ENCODE measurements around the gene CSF3R. TPM values are rescaled to one million over a fixed set of nuclear protein-coding genes. Genes with fewer than 3 reads are reported as not detected.

CSF3R gene
- total and polyA plus RNA-seq, 9 of the 15 experiments (the other 6 are each of a cell fraction or from before 2014, with no cell fraction given) = 0.21 to 0.86 (median 0.40) TPM; not detected in 1

- TF ChIP-seq MTA1 (IDR thresholded peaks at IDR 0.05; ENCODE audit: borderline replicate concordance) (no peak; the same call in 1 of the 2 replicates), GABPB1 (CRISPR knock-in tag; IDR thresholded peaks at IDR 0.05) (peak; percentile 14), NR4A1 (CRISPR knock-in tag; IDR thresholded peaks at IDR 0.05) (no peak), NR4A1 (tag; IDR thresholded peaks at IDR 0.05) (no peak; the same call in 1 of the 2 replicates), MLLT1 (IDR thresholded peaks at IDR 0.05) (no peak), JUND (IDR thresholded peaks at IDR 0.05; ENCODE audit: borderline replicate concordance, low read depth, low read length) (no peak), JUND (tag; IDR thresholded peaks at IDR 0.05; ENCODE audit: borderline replicate concordance, low read depth, low read length) (0 out of 3 replicates have a peak, but pooled peaks have one; percentile 4), SMAD3 (CRISPR knock-in tag; conservative IDR thresholded peaks at IDR 0.05) (no peak), U2AF2 (optimal IDR thresholded peaks at IDR 0.05; ENCODE audit: low read depth, low read length) (no peak), ZNF12 (CRISPR knock-in tag; IDR thresholded peaks at IDR 0.05) (no peak), TAF7 (tag; IDR thresholded peaks at IDR 0.05) (no peak), BACH1 (tag; IDR thresholded peaks at IDR 0.05) (peak; percentile 75), HNRNPK (IDR thresholded peaks at IDR 0.05; ENCODE audit: low read depth, low read length, poor library complexity, severe bottlenecking) (no peak), ATF7 (IDR thresholded peaks at IDR 0.05) (peak; percentile 44; the same call in 1 of the 2 replicates), ZNF707 (CRISPR knock-in tag; conservative IDR thresholded peaks at IDR 0.05) (no peak), MNT (conservative IDR thresholded peaks at IDR 0.05) (no peak), ZFP36 (IDR thresholded peaks at IDR 0.05; ENCODE audit: low read depth, low read length, partially characterized antibody) (no peak), ZNF57 (CRISPR knock-in tag; IDR thresholded peaks at IDR 0.05) (no peak), ILF3 (IDR thresholded peaks at IDR 0.05; ENCODE audit: borderline replicate concordance) (0 out of 2 replicates have a peak, but pooled peaks have one; percentile 29), RHOXF2B (CRISPR knock-in tag; conservative IDR thresholded peaks at IDR 0.05) (no peak), RNF2 (IDR thresholded peaks at IDR 0.05) (no peak)
- TF ChIP-seq, protein P1, sequence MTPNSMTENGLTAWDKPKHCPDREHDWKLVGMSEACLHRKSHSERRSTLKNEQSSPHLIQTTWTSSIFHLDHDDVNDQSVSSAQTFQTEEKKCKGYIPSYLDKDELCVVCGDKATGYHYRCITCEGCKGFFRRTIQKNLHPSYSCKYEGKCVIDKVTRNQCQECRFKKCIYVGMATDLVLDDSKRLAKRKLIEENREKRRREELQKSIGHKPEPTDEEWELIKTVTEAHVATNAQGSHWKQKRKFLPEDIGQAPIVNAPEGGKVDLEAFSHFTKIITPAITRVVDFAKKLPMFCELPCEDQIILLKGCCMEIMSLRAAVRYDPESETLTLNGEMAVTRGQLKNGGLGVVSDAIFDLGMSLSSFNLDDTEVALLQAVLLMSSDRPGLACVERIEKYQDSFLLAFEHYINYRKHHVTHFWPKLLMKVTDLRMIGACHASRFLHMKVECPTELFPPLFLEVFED (CRISPR knock-in tag; conservative IDR thresholded peaks at IDR 0.05) = no peak
- TF ChIP-seq, protein P2, sequence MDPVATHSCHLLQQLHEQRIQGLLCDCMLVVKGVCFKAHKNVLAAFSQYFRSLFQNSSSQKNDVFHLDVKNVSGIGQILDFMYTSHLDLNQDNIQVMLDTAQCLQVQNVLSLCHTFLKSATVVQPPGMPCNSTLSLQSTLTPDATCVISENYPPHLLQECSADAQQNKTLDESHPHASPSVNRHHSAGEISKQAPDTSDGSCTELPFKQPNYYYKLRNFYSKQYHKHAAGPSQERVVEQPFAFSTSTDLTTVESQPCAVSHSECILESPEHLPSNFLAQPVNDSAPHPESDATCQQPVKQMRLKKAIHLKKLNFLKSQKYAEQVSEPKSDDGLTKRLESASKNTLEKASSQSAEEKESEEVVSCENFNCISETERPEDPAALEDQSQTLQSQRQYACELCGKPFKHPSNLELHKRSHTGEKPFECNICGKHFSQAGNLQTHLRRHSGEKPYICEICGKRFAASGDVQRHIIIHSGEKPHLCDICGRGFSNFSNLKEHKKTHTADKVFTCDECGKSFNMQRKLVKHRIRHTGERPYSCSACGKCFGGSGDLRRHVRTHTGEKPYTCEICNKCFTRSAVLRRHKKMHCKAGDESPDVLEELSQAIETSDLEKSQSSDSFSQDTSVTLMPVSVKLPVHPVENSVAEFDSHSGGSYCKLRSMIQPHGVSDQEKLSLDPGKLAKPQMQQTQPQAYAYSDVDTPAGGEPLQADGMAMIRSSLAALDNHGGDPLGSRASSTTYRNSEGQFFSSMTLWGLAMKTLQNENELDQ (CRISPR knock-in tag; IDR thresholded peaks at IDR 0.05; ENCODE audit: borderline replicate concordance) = no peak
Observed at GRCh38 chr1:36464605-36465393, 17.9 kb downstream of the CSF3R start (continued).

Measured in K562 (cell line).